Mucosa of gallbladder (tissue), 1 donor: Measurements from ENCODE around the gene AKAP6. TPM values are rescaled to one million over a fixed set of nuclear protein-coding genes. Genes with fewer than 3 reads are reported as not detected.

Experiments
- DNase-seq: peaks from one replicate; pipeline ENCODE4 v3.0.0-alpha.2; 2020; ENCODE audit warnings: low spot score
- total RNA-seq: library from RNA; stranded (reverse); gene quantifications from one replicate; pipeline ENCODE4 v1.2.1, GENCODE V29; 2021
- donor health status: DM: no; HTN: no; CAD: no.

The AKAP6 gene
- total RNA-seq, 1 donor from 2014 or later = 40.1 TPM

DNA sequence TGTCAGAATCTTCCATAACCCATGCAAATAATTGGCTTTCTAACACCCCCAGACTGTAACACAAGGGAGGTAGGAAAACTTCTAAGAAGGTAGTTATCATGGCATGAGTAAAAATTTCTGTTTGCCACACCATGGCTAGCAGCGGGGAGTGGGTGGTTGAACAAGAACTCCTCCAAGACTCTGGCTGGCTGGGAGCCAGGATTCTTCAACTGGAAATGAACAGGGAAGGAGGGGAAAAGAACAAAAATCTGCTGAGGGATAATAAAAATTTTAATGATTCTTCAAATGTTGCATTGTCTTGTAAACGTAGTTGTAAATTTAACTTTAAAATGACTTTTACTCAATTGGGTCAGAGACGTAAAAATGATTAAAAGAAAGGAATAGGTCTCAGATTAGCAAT, 78.9 kb downstream of the AKAP6 start:
- no peak for DNase-seq

DNA sequence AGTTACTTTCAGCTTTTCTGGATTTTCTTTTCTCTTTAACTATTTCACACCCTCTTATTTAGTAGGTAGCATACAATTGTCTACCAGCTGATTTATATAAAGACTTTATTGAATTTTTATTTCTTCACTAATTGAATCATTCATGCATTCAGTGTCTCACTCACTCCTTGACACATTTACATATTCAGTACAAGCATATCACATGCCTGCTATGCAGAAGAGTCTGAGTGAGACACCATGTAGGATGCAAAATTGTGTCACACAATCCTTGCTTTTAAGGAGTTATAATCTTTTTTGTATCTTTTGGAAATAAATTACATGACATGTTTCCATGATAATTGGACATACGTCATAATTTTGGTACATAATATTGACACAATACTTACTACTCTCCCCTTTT, 83.0 kb downstream of the AKAP6 start:
- DNase-seq = no peak

DNA sequence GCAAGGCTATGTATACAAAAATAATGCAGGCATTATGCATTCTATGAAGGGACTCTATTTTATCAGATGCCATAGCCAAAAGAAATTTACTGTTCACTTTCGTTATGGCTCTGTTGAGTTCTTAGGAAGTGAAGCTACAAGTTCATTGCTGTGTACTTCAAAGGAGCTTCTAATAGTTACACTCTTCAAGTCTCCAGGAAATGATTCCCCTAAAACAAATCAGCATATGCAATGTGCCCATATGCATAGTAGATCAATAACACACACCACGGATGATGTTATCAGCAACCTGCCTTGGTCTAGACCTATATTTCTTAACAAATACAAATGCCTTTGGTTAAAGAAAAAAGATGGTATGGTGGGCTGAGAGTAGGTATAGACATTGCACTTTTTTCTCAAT, 83.4 kb downstream of the AKAP6 start:
- DNase-seq = no peak

DNA sequence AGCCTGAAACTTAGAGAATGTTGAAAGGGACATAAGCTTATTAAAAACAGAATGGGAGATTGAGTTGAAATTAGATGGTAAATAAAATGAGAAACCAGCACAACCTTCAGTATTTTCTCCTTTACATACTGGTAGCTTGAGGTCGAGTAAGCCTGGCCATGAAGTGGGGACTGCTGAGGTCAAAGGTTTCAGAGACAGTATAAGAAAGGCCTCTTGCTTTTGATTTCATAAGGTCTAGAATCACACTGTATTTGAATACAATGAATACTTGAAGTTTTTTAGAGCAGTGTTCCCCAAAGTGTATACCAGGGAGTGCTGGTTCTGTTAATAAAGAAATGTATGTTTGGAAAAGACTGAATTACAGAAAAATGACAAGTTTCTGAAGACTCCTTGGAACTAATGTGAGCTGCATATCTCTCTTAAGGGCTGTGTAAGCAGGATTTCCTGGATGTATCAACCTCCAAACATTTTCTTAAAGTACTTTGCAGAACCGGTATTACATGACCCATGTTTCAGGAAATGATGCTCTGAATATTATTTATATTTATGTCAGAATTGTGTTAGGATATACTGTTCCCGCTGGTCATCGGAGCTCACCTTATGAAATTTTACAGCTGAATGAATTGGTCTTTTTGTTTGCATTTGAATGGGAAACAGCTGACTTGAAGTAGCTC, 85.0 kb downstream of the AKAP6 start:
- DNase-seq = no peak

DNA sequence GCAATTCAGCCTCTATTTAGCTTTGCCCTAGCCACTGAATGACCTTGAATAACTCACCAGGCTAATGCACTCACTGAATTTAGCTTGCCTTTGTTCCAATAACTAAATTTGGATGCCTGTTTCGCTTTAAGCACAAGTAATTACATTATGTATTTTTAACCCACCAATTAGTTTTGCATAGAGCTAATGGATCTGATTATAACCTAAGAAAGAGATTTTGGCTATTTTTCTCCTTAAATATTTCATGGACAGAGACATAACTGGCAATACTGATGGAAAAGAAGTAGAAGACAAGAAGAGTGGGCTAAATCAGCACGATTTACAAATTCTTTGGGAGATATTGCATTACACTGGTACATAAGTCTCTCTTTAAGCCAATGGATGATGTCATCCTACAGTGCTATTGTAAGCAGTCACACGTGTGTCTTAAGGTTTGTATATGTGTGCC, 85.7 kb downstream of the AKAP6 start:
- DNase-seq = no peak

DNA sequence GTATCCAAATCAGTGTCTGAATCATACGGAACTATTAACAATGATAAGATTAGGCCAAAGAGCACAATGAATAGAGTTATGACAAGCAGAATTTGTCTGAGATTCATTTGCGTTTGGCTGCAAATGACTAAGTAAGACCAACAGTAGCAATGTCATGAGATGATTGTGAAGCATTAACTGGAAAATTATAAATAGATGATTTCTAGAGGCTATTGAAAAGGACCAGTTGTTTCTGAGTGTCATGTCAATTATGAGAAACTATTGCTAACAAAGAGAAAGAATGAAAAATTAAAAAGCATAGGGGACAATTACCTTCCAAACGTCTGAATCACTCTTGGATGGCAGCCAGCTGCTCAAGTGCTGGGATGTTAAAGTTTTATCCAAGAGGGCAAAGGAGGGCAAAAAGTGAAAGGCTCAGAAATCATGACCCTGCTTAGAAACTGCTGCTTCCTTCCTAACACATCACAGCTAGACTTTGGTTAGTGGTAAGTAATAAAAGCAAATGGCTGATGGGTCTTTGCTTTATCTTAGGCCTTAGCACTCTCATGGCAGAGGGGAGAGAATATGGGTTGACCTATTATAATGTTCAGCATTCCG, 89.0 kb downstream of the AKAP6 start:
- DNase-seq = peak; percentile 68

DNA sequence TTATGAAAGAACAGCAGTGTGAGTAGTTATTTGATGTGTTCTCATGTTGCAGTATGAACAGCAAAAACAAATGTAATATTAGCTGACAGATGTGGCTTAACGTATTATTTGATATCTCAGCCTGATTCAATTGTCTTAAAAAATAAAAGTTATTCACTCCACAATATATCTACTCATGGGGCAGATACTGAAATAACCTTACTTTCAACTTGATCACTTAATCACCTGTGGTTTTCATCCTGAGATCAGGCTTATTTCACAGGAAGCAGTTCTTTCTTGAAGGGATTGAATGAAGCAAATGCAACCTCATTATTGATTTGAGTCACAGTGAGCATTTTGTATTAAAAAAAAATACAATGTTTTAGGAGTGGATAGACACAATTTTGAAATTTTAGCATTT, 90.3 kb downstream of the AKAP6 start:
- DNase-seq = no peak

DNA sequence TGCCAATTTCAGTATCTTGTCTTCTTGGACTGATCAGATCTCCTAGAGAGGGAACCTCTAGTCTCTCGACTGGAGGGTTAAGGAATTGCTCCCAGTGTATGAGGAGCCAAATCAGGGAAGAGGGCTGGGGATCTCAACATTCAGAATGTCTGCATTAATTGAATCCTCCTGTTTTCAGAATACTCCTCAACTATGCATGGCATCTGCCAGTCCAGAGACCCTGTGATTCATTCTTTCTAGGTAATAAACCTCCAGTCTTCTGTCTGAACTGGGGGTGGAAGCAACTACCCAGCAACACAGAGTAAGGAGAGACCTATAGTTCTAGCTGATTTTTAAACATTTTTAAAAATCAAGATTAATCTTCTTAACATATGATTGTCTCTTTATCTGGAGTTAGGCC, 92.7 kb downstream of the AKAP6 start:
- DNase-seq = no peak

DNA sequence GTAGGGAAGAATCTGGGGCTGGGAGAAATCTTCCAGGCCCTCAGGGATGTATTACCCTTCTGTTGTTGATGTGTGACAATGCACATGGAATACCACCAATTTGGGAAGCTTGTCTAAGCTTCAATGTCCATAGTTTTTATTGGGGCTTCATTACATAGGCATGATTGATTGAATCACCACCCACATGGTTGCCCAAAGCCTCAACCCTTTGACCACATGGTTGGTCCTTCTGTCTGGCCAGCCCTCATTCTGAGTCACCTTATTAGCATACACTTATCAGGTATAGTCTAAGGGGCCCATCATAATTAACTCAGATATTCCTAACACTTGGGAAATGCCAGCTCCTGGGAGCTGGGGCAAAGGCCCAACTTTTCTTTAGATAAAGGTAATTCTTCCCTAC, 93.3 kb downstream of the AKAP6 start:
- DNase-seq = no peak

DNA sequence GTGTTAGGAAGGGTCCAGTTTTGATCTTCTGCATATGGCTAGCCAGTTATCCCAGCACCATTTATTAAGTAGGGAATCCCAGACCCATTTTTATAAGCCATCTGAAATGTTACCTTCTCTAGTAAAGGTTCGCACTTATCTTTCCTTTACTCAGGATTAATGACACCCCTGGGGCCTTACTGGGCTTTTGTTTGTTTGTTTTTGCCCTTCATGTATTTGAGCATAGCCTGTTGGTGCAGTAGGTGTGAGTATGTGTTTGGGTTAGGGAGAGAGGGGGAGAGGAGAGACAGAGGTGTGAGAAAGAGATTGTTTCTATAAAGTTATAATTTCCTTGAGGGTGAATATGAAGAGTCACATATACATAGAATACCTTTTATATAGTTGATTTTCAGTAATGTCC, 96.9 kb downstream of the AKAP6 start:
- DNase-seq = no peak

DNA sequence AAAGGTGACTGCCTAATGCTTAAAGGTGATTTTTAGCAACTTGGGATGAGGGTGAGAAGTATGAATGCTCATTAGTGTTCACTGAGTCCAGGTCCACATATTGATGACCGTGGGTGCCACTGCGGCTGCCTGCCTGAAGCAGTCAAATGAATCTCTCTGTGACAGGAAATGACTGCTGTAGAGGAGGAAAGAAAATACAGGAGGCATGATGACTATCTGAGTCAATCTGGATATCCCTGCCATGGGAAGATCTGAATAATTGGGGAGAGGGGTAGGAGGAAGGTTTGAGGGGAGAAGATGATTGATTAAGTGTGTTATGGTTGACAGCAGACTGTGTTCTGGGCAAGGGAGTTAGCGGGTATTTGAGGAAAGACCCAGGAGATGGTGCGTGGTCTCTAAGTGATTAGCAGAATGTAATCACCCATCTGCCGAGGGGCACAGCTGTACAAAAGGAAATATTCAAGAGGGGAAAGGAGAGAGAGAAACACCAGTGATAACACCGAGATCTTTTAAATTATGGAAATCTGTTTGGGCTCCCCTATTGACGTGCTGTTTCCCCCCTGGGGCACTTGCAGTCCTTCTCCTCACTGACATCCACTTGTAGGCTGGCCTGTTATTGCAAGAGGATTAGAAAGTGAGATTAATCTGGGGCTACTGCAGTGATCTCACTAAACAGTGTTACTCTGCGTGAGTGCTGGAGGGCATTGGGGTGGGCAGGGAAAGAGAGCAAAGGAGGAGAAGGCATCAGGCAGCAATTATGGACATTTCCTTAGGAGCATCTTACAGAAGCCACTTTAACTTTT, 97.7 kb downstream of the AKAP6 start:
- DNase-seq = no peak

DNA sequence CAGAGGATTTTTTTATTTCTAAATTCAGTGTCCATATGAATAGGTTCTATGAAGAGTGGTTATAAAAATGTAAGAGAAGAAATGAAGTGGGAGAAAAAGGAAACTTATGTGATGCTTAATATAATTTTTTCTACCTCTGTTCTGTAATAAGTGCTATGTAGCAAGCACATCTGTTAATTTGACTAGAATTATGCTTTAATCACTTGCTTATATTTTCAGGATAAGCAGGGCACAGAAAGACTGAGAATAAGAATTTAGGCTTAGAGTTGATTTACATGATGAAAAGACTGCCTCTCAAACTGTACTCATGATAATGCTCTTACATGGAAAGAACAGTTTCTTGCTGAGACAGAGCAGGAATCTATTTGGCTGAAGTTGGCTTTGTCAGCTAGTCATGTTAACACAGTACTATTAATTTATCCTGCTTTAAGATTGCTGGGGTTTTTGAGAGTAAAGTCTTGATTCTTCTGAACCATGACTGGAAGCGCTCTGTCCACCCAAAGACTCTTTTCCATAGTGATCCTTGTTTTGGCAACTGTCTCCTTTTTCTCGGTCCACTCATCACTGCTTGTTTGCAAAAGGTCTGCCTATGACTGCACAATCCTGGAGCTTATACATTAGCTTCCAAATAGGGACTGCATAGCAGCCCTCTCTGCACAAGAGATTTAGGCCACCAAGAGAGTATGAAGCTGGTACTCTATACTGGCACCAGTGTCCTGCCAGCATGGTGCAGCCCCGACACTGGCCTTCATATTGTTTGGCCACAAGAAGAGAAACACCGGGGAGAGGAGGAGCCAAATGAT, 98.8 kb downstream of the AKAP6 start:
- DNase-seq = no peak

DNA sequence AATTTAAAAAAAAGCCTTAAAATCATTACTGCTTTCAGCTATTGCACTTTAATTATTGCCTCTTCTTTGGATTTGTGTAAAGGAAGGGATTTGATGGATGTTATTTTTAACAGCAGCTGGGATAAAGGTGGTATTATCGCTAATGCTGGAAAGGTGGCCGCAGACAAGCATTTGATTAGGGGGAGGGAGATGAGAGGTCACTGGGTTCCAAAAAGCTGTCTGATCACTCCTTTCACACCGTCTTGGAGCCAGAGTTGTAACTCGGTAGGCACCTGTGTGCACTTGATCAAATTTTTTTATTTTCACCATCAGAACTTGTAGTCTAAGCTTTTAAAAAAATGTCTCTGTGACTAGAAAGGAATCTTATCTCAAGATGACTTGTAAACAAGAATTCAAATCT, 99.8 kb downstream of the AKAP6 start:
- no peak for DNase-seq

DNA sequence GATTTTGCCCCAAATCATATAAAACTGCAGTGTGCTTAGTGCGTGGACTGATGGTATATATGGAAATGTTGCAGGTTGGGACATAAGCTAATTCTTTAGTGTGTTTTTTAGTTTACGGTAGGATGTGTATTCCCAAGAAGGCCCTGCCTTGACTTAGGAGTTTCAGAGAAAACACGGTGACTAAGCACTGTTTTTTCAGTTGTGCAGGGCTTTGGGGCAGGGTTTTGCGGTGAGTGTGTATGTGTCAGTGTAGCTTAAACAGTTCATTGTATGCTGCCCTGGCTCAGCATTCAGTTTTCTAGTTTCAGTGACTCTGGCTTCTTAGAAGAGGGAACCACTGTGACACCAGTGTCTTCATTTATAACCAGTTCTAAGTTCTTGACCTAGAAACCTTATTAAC, 101.2 kb downstream of the AKAP6 start:
- no peak for DNase-seq

DNA sequence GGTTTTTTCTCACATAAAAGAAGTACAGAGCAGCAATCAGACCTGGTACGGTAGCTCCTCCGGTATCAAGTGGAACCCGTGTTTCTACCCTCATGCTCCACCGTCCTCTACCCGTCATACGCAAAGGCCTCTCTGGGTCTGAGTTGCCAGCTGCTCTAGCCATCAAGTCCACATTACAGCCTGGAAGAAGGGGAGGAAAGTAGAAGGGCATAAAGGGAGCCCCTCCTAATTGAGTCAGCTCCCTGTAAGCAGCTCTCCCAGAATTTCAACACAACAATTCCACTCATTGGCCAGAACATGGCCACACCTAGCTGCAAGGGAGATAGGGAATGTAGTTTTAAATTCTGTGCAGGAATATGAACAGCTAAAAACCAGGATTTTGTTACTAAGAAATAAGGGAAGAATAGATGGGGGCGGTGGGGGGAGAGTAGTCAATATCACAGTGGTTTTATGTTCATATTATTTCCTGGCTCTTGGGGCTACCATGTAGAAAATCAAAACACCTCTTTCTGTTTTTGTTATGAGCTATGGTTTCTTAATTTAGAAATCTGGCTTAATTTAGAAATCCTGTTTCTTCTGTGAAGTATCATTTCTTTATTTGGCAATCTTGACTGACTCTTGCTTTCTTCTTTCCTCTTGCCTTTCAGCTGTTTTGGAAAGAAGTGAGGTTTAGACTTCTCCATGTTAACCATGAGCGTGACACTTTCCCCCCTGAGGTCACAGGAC, 103.9 kb downstream of the AKAP6 start:
- no peak for DNase-seq

DNA sequence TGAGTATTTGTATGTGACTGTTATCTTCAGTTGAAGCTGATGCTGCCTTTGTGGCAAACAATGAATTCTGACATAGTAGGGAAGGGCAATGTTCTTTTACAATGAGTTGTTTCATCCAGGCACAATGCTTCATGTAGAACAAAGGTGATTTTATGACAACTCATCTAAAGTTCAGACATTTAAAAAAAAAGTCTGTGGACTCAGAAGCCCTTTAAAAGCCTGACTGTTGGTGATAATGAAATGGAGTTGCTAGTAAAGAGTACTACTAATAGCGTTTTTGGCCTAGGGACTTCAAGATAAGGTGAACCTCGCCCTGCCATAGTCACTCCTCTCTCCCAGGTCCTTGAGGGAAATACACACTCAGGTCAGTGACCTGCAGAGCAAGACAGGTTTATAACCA, 105.1 kb downstream of the AKAP6 start:
- DNase-seq = no peak

DNA sequence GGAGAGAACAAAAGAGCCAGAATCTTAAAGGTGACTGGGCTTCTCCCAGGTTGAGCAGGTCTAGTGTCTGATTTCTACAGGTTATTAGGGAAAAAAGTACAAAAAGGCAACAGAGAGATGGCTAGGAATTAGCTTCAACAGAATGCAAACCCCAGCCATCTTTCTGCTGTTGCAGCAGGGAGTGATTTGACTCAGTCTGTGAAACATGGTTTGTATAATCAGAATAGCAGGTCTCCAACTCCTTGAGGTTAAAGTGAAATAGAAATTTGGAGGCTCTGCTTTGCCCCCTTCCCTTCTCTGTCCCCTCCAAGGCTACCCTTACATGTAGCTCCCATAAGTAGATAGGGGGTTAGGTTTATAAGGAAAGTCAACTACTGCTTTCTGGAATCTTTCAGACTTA, 105.8 kb downstream of the AKAP6 start:
- DNase-seq = no peak

DNA sequence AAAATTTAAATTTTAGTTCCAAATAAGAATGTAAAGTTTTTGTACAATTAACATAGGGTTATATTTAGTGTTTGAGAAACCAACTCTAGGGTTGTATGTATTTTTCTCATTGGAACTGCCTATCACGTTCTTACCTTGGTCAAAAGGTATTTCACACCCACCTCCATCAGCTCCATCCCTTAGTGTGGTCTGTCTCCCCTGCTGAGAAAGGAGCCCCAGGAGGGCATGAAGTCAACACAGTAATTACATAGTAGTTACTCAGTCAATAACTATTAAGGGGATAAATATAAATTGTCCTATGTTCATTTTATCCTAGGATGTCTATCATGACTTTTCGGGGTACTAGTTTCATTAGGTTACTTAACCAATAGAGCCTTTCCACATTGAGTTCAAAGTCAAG, 106.3 kb downstream of the AKAP6 start:
- no peak for DNase-seq

DNA sequence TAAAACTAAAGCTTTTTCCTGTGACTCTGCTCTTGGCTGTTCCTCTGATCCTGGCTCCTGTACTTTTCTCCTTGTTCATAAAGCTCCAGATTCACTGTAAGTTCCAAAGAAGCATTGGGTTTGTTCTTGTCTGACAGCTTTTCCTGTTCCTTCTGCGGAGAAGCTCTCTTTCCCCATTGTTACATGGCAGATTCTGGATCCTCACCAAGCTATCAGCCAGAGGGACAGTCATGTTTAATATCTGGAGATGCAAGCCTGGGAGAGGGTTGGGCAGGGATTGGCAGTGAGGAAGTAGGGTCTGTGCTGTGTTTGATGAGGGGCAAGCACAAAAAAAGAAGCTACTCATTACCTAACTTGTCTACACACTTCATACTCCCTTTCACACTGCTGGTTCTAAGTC, 107.9 kb downstream of the AKAP6 start:
- DNase-seq = no peak

DNA sequence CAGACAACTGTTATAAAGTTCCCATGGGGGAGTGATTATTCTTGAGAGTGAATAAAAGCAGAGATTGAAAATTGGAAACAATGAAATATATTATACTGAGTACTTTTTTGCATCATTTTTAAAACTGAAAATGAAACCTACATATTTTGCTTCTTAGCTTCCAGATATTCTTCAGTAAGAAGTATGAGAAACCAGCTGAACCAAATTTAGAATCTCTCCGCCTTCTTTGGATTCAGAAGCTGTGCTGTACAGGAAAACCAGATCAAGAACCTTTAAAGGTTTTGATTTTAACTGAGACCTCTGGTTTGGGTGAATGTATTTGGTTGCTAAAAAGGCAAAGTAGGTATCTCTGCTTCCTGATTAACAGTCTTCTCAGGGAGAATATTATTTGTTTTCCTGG, 109.4 kb downstream of the AKAP6 start:
- no peak for DNase-seq

DNA sequence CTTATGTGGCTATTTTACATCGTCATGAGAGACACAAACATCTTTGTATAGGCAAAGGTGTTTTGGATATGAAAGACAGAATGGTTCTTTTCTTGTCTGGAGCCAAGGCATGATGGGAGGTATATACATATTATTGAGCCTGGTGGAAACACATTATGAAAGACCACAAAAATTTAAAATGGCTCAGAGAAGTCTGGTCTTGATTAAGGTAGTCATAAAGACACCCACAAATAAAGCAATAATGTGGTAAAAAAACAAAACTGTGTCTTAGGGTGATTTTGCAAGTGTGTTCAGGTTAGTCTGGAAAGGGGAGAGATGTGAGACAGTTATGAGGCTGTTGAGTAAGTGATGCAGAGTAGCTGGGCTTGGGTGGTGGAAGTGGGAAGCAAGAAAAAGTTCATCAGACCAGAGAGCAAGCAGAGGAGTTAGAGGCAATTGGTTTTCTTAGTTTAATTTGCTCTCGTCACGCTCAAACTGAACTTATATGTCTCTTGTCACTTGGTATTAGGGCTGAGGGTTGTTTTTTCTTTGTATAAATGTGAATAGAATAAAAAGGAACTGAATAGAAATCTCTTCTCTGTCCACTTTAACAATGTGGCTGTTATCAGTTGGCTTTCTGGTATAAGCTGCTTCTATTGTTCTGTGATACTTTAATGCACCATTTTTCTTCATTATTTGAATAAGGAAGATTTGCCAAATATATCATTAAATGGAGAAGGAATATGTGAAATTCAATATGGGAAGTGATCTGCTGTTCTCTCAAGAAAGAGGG, 115.0 kb downstream of the AKAP6 start:
- DNase-seq = no peak
